GM10266 (cell line): ENCODE data around the gene MVB12B.

Experiments used
- DNase-seq: peaks from one replicate; pipeline ENCODE4 v3.0.0; 2012; ENCODE audit errors: extremely low spot score
- TF ChIP-seq, protein P1 (sequence below): IDR thresholded peaks from 2 replicates; pipeline ENCODE4 v1.5.1; 2012; ENCODE audit warnings: mild to moderate bottlenecking, low read depth; ENCODE audit not compliant: control insufficient read depth, insufficient read depth; ENCODE audit errors: missing control alignments

The MVB12B gene

DNA sequence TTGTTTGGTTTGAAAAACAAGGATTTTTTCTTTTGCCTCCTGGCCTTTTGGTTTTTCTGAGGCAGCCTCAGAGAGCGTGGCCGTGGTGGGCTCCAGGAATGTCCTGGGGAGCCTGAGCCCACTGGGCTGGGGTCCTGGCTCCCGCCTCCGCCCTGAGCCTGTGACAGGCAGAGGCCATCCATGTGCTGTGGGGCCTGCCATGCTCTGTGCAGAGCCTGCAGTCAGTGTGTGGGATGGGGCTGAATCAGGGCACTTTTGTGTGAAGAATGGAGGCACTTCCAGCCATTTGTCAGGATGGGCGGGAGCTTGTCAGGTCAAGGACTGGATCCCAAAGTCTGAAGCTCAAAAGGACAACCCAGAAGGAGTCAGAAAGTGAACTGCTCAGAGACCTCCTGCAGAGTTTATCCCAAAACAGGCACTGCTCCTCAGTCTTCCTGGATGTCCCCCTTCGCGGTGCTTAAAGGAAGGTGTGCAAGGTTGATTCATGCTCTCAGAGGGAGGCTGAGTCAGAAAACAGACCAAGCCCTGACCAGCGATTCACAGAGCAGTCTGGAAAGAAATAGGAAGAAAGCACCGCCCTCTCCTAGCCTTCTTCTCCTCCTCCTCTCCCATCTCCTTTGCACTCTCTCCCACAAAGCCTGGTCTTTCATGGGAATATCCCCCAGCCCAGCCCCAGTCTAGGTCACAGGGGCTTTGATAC is 53.2 kb downstream of the MVB12B start:
- TF ChIP-seq, protein P1, sequence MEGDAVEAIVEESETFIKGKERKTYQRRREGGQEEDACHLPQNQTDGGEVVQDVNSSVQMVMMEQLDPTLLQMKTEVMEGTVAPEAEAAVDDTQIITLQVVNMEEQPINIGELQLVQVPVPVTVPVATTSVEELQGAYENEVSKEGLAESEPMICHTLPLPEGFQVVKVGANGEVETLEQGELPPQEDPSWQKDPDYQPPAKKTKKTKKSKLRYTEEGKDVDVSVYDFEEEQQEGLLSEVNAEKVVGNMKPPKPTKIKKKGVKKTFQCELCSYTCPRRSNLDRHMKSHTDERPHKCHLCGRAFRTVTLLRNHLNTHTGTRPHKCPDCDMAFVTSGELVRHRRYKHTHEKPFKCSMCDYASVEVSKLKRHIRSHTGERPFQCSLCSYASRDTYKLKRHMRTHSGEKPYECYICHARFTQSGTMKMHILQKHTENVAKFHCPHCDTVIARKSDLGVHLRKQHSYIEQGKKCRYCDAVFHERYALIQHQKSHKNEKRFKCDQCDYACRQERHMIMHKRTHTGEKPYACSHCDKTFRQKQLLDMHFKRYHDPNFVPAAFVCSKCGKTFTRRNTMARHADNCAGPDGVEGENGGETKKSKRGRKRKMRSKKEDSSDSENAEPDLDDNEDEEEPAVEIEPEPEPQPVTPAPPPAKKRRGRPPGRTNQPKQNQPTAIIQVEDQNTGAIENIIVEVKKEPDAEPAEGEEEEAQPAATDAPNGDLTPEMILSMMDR, result no peak
- DNase-seq, result no peak

DNA sequence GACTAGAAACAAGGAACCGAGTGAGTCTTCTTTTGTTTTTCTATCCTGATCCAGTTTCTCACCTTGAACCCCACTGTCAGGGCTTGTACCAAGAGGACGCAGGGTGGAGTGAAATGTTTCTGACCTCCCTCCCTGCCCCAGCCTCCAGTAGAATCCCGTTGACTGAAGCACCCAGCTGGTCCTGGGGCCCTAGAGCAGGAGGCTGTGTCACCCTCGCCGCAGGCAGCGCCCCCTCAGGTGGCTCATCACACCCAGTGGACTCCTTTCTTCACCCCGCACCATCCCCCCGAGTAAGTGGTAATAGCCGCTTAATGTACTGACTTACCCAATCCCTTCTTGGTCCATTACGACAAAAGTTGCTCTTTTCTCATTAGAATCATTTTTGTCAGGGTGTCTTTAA is 53.8 kb downstream of the MVB12B start:
- TF ChIP-seq, protein P1, result no peak
- DNase-seq, result no peak

DNA sequence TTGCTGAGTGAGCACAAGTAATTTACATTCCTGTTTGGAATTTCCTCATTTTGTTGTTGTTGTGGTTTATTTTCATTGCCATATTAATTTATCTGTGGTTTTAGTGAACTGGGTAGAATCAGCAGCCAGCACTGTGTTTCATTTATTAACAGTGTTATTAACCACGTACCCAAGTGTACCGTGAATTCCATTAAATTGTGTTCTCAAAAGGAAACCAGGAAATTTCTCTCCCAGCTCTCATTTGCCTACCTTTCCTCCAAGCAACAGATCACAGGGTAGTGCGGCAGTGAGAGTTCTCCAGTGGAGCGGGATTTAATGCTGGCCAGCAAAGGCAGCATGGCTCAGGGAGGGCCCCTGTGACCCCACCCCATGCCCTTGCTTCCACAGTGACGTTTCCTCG is 54.6 kb downstream of the MVB12B start:
- no peak for DNase-seq
- TF ChIP-seq, protein P1, result no peak

DNA sequence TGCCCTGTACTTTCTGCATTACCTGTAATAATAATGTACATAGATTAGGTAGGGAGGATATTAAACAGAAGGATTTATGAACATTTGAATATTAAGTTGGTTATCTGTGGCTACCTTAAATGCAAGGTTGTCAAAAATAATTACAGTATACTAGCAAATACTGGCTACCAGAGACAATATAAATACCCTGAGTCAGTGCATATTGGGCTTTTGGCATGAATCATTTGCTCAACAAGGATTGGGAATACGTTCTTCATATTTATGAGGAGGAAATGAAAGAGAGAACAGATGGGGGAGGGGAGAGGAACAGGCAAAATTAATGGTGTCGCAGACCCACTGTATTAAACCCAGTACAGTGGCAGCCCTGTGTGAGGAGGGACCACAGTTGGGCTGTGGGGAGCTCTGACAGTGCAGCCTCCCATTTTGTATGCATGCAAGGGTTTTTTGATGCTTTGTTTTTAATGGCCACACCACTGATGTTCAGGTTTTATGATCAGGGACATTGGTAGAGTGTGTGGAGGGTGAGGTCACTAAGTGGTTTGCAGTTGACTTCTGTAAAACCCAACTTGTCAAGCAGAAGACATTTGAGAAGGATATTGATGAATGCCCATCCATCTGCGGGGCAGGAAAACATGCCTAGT is 56.9 kb downstream of the MVB12B start:
- DNase-seq, result no peak
- TF ChIP-seq, protein P1, result no peak

DNA sequence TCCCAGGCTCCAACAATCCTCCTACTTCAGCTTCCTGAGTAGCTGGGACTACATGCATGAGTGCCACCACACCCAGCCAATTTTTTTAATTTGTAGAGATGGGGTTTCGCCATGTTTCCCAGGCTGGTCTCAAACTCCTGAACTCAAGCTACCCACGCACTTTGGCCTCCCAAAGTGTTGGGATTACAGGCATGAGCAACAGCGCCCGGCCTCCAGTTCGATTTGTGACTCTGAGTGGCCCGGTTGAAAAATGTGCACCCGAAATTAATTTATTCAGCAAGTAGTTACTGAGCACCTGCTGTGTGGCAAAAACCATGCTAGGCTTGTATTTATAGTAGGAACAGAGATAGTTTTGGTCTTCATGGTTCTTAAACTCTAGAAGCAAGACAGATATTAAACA is 58.3 kb downstream of the MVB12B start:
- TF ChIP-seq, protein P1, result no peak
- no peak for DNase-seq

DNA sequence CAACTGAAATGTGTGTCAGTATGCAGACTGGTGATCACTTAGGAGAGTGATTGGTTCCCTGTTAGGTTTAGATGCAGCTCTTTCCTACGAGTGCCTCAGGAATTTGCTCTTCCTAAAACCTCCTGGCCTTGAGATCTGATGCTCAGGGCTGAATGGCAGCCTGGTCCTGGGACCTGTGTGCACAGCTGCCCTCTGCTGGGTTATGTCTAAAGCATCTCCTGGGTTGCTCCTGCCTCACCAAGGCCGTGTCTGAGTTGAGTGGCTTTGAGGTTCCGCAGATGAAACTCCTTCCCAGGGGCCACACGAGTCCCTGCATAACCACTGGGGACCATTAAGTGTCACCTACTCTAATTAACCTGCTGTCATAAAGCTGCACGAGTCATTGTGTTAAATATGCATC is 59.5 kb downstream of the MVB12B start:
- TF ChIP-seq, protein P1, result peak; percentile 28
- no peak for DNase-seq

DNA sequence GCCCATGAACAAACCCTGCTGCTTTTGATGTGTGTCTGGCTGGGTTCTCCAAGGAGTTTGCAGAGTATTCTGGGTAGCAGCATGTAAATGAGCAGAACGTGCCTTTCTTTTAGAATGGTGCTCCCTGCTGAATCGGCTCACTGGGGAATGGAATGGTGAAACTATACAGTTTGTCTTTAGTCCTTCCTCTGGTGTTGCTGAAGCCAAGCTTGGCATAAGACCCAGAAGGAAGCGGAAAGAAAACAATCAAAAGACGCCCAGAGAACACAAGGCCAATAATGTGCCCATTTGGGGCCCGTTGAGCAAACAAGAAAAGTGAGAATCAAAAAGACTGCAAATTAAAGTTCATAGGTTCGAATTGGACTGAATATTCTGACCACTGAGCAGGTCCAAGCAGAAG is 60.1 kb downstream of the MVB12B start:
- no peak for DNase-seq
- TF ChIP-seq, protein P1, result no peak
